Neural progenitor cell (in vitro differentiated cells): ENCODE data around the gene ZFP57.

Source experiments
- CTCF ChIP-seq: fragments of 200-600 bp; sonication (generic); IDR thresholded peaks from 2 replicates; pipeline ENCODE4 v1.5.1; 2017; ENCODE audit warnings: antibody characterized with exemption, mild to moderate bottlenecking
- EZH2 ChIP-seq: fragments of 200-600 bp; sonication (generic); IDR thresholded peaks from 2 replicates; pipeline ENCODE4 v1.6.1; 2017; ENCODE audit warnings: antibody characterized with exemption, mild to moderate bottlenecking, moderate library complexity
- EZH2phosphoT487 ChIP-seq: fragments of 200-600 bp; sonication (generic); IDR thresholded peaks from 2 replicates; pipeline ENCODE4 v1.6.1; 2017; ENCODE audit warnings: antibody characterized with exemption

GRCh38 chr6:29632789-29633533 lies 48.0 kb downstream of the ZFP57 start, which contains the start of gene GABBR1:
- TF ChIP-seq CTCF (no peak), EZH2 (no peak), EZH2phosphoT487 (no peak)
